SU-DHL-6 (cell line): Measurements from ENCODE around the gene CATSPERZ.

Source experiments
- CTCF ChIP-seq: fragments of 200-600 bp; sonication (generic); IDR thresholded peaks from one replicate; pipeline ENCODE4 v1.5.1; 2017; ENCODE audit warnings: antibody characterized with exemption, mild to moderate bottlenecking, low read length, moderate library complexity; ENCODE audit not compliant: insufficient read depth, poor library complexity, severe bottlenecking
- EZH2phosphoT487 ChIP-seq: fragments of 200-600 bp; sonication (generic), shearing (Covaris generic); conservative IDR thresholded peaks from 2 replicates; pipeline ENCODE4 v1.6.1; 2018; ENCODE audit warnings: mild to moderate bottlenecking, antibody characterized with exemption, low read length, moderate library complexity, mixed read lengths

GRCh38 chr11:64317961-64318765 lies 18.0 kb downstream of the CATSPERZ start, which contains the start of gene PRDX5:
- TF ChIP-seq CTCF (peak; percentile 27), EZH2phosphoT487 (no peak)
